DND-41 (cell line): ENCODE results near the gene WFS1.

Source experiments
- CTCF ChIP-seq: IDR thresholded peaks from 2 replicates; pipeline ENCODE4 v1.5.1; 2012; ENCODE audit warnings: borderline replicate concordance, low read length, moderate library complexity, mild to moderate bottlenecking; ENCODE audit not compliant: poor library complexity, severe bottlenecking; ENCODE audit errors: extremely low read depth
- EZH2 ChIP-seq: IDR thresholded peaks from 3 replicates; pipeline ENCODE4 v1.6.1; 2012; ENCODE audit warnings: borderline replicate concordance, low read depth, mild to moderate bottlenecking, moderate library complexity, low read length, inconsistent platforms; ENCODE audit not compliant: severe bottlenecking

GRCh38 chr4:6338175-6338950, 68.7 kb downstream of the WFS1 start:
- TF ChIP-seq CTCF (no peak), EZH2 (no peak)
